ENCODE data around the gene SHANK1.

- TF ChIP-seq EZH2phosphoT487 (IDR thresholded peaks at IDR 0.05) (no peak), CTCF (IDR thresholded peaks at IDR 0.05) (no peak), EZH2 (IDR thresholded peaks at IDR 0.05) (no peak)
These were observed 92.8 kb downstream of the SHANK1 start for GRCh38 chr19:50626795-50627194.
